Smooth muscle cell (in vitro differentiated cells): ENCODE measurements around the gene PTBP2. TPM values are rescaled to one million over a fixed set of nuclear protein-coding genes. Genes with fewer than 3 reads are reported as not detected.

ENCODE experiments used
- DNase-seq: peaks from one replicate; lab custom pipeline; 2025; ENCODE audit not compliant: unreplicated experiment; lab: John Stamatoyannopoulos, UW
- H2AFZ ChIP-seq: fragments of 200-600 bp; sonication (generic); 2 replicates; pipeline ENCODE4 v1.6.0; 2016; ENCODE audit warnings: antibody characterized with exemption, low read depth, mild to moderate bottlenecking
- H3F3A ChIP-seq: fragments of 200-600 bp; sonication (generic); 2 replicates; pipeline ENCODE4 v1.6.0; 2017; ENCODE audit warnings: antibody characterized with exemption, low read depth
- H3K27ac ChIP-seq: fragments of 200-600 bp; sonication (generic); 2 replicates; pipeline ENCODE4 v1.5.1; 2016; ENCODE audit warnings: low read depth, mild to moderate bottlenecking
- H3K27me3 ChIP-seq: fragments of 200-600 bp; sonication (generic); 2 replicates; pipeline ENCODE4 v1.6.1; 2016; ENCODE audit warnings: low read depth, mild to moderate bottlenecking
- H3K36me3 ChIP-seq: fragments of 200-600 bp; sonication (generic); 2 replicates; pipeline ENCODE4 v1.5.1; 2016; ENCODE audit warnings: low read depth
- H3K4me1 ChIP-seq: fragments of 200-600 bp; sonication (generic); 2 replicates; pipeline ENCODE4 v1.5.1; 2016; ENCODE audit warnings: low read depth
- H3K4me2 ChIP-seq: fragments of 200-600 bp; sonication (generic); 2 replicates; pipeline ENCODE4 v1.6.0; 2016; ENCODE audit warnings: mild to moderate bottlenecking
- H3K4me3 ChIP-seq: fragments of 200-600 bp; sonication (generic); 2 replicates; pipeline ENCODE4 v1.5.1; 2016; ENCODE audit warnings: mild to moderate bottlenecking
- H3K79me2 ChIP-seq: fragments of 200-600 bp; sonication (generic); 2 replicates; pipeline ENCODE4 v1.6.0; 2016; ENCODE audit warnings: low read depth, mild to moderate bottlenecking
- H3K9ac ChIP-seq: fragments of 200-600 bp; sonication (generic); 2 replicates; pipeline ENCODE4 v1.6.0; 2016; ENCODE audit warnings: low read depth
- H3K9me3 ChIP-seq: fragments of 200-600 bp; sonication (generic); replicated peaks from 2 replicates; pipeline ENCODE4 v1.5.1; 2016; ENCODE audit warnings: low read depth
- H4K20me1 ChIP-seq: fragments of 200-600 bp; sonication (generic); 2 replicates; pipeline ENCODE4 v1.6.0; 2016; ENCODE audit warnings: low read depth
- CTCF ChIP-seq: fragments of 200-600 bp; sonication (generic); IDR thresholded peaks from 2 replicates; pipeline ENCODE4 v1.5.1; 2017; ENCODE audit warnings: borderline replicate concordance, mild to moderate bottlenecking, antibody characterized with exemption; ENCODE audit not compliant: insufficient read depth, poor library complexity, severe bottlenecking
- WGBS: methylation state at CpG from one replicate; pipeline ENCODE4 v1.1.7; 2016; ENCODE audit warnings: low lambda C conversion rate; 5-methylcytosine and 5-hydroxymethylcytosine counted together
- polyA plus RNA-seq: library from polyadenylated mRNA; unstranded; fragments of >200 nt; fragmentation: Nextera tagmentation; extraction: Ambion mirVana; gene quantifications from 2 replicates; pipeline ENCODE4 v1.2.1, GENCODE V29; 2016
- total RNA-seq: library from RNA; depleted of rRNA; stranded (reverse); fragments of >200 nt; gene quantifications from 2 replicates; pipeline ENCODE4 v1.2.3, GENCODE V29; 2014

Gene PTBP2
- total and polyA plus RNA-seq, 2 experiments from 2014 or later: 3.3 to 69.7 TPM

DNA sequence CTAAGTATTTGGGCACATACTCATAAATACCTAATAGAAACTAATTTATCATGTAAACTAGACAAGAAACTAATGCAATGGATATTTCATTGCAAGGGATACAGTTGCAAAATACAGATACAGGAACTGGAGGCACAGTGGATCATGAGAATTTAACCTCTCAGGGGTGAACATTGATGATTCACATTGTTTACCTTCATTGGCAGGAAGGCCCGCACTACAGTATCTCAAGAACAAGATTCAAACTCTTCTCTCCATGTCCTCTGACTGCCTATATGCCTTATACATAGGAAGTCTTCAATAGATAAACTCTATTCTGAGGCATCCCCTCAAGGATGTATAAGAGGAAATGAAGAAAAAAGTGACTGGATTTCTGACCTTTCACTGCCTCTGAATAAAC lies 18.4 kb upstream of the PTBP2 start:
- Histone ChIP-seq H3F3A (no peaks in the 10 kb centered on the region), H3K79me2 (no peaks in the 10 kb centered on the region), H3K4me3 (no peak overlapping the region), H3K4me2 (no peak overlapping the region), H3K9me3 (no peaks in the 10 kb centered on the region), H4K20me1 (no peaks in the 10 kb centered on the region), H2AFZ (no peak overlapping the region), H3K9ac (no peak overlapping the region), H3K27ac (no peak overlapping the region), H3K36me3 (no peaks in the 10 kb centered on the region), H3K27me3 (no peaks in the 10 kb centered on the region), H3K4me1 (no peaks in the 10 kb centered on the region)
- DNase-seq: no peak
- 92% methylated on average over 1 of the region's 1 CpG for WGBS
- no peak for TF ChIP-seq CTCF

DNA sequence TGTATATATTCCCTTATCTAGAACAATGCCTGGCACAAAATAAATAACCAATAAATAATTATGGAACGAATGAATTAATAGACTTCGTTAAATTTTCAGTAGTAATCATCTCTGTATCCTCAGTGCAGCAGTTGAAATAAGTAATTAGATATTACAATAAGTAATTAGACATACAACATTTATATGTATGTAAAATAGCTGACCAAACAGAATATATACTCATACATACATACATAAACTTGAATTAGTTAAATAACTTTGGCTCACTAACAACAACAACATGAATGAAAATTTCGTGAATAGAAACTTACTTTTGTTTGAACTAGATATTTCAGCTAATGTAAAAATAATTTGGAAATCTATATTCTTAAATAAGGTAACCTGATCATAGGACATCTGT lies 14.6 kb upstream of the PTBP2 start:
- no peak overlapping the region for H2AFZ ChIP-seq
- WGBS: 96% methylated on average over 3 of the region's 3 CpGs
- H3K9ac ChIP-seq: no peak overlapping the region
- no peaks in the 10 kb centered on the region for H3K79me2 ChIP-seq
- no peaks in the 10 kb centered on the region for H4K20me1 ChIP-seq
- DNase-seq: no peak
- no peaks in the 10 kb centered on the region for H3K4me1 ChIP-seq
- H3K27me3 ChIP-seq: no peaks in the 10 kb centered on the region
- no peak overlapping the region for H3K27ac ChIP-seq
- H3K9me3 ChIP-seq: no peaks in the 10 kb centered on the region
- H3F3A ChIP-seq: no peaks in the 10 kb centered on the region
- no peaks in the 10 kb centered on the region for H3K36me3 ChIP-seq
- H3K4me2 ChIP-seq: no peak overlapping the region
- no peak overlapping the region for H3K4me3 ChIP-seq
- no peak for TF ChIP-seq CTCF

DNA sequence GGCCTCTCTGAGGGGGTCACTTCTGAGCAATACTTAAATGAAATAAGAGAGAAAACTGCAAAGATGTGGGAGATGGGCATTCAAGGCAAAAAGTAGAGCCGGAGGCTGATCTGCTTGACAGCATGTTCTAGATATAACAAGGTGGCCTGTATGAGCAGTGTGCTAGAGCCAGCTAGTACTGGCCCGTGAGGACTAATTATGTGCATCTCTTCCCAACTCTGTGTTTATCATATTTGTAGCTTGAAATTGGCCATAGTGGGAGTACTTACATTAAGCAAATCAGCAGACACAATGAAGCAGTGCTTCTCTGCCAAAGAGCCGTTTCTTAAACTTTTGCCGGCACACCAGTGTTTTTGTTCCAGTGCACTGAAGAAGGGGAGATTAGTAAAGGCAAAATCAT lies 13.1 kb upstream of the PTBP2 start:
- no peak for DNase-seq
- no peaks in the 10 kb centered on the region for H3K27me3 ChIP-seq
- no peak for TF ChIP-seq CTCF
- H3K4me3 ChIP-seq: no peak overlapping the region
- H3K27ac ChIP-seq: no peak overlapping the region
- no peak overlapping the region for H3K9ac ChIP-seq
- 92% methylated on average over 4 of the region's 4 CpGs for WGBS
- no peaks in the 10 kb centered on the region for H3K9me3 ChIP-seq
- H3K79me2 ChIP-seq: no peaks in the 10 kb centered on the region
- no peaks in the 10 kb centered on the region for H3F3A ChIP-seq
- H4K20me1 ChIP-seq: no peaks in the 10 kb centered on the region
- no peak overlapping the region for H2AFZ ChIP-seq
- no peaks in the 10 kb centered on the region for H3K4me1 ChIP-seq
- no peaks in the 10 kb centered on the region for H3K36me3 ChIP-seq
- H3K4me2 ChIP-seq: no peak overlapping the region

DNA sequence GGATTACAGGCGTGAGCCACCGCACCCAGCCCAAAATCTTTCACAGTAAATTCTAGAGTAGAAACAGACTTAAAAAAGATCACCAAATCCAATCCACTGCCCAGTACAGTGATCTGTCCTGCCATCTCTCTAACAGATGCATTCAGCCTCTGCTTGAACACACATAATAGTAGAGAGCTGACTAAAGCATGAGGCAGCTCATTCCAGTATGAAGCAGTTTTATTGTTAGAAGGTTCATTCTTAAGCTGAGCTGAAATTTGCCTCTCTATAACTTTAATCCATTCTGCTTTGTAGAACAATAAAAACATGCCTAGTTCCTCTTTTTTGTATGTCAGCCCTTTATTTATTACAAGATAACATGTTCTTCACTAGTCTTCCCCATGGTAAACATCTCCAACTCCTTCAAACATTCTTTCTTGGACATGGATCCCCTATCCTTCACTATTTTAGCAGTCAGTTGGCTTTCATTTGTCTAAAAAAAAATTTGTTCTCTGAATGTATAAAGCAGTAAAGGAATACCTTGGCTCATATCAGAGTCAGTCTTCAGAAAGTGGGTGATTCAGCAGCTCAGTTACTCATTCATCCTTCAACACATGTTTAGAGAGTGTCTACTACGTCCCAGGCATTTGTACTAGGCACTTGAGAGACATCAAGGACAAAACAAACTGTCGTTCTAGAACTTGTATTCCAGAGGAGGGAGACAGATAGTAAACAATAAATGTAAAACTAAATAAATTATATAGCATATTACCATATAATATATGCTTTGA lies 10.7 kb upstream of the PTBP2 start:
- H3K9ac ChIP-seq: no peak overlapping the region
- no peaks in the 10 kb centered on the region for H3K4me1 ChIP-seq
- no peaks in the 10 kb centered on the region for H3K36me3 ChIP-seq
- 70% methylated on average over 4 of the region's 4 CpGs for WGBS
- no peak for TF ChIP-seq CTCF
- H4K20me1 ChIP-seq: no peaks in the 10 kb centered on the region
- no peak overlapping the region for H3K27ac ChIP-seq
- H2AFZ ChIP-seq: no peak overlapping the region
- no peak overlapping the region for H3K4me3 ChIP-seq
- H3K9me3 ChIP-seq: no peaks in the 10 kb centered on the region
- H3K79me2 ChIP-seq: no peaks in the 10 kb centered on the region
- H3F3A ChIP-seq: no peaks in the 10 kb centered on the region
- no peaks in the 10 kb centered on the region for H3K27me3 ChIP-seq
- H3K4me2 ChIP-seq: no peak overlapping the region
- DNase-seq: no peak
